K562 (cell line): ENCODE results near the gene RDH8. TPM values are rescaled to one million over a fixed set of nuclear protein-coding genes. Genes with fewer than 3 reads are reported as not detected.

Experiments used
- ATAC-seq: fragments of 200-7000 bp; cut with Tn5 transposase; 3 replicates; pipeline ENCODE4 v1.9.1; 2020; ENCODE audit warnings: moderate library complexity
- BruUV-seq: library from RNA; stranded (reverse); fragments of 400-500 nt; replicated peaks from 2 replicates; lab custom pipeline; 2021; lab: Mats Ljungman, UMichigan
- CTCF ChIA-PET: fragments of 300-600 bp; formaldehyde crosslinking; extraction: SDS; loops from one replicate; lab custom pipeline; 2021; ENCODE audit warnings: low intra/inter-chr PET ratio; lab: Yijun Ruan, JAX
- POLR2A ChIA-PET: fragments of 300-600, 350-650 bp; sonication (Branson Sonifier 250); formaldehyde crosslinking; extraction: SDS; loops from one replicate; lab custom pipeline; 2021; ENCODE audit warnings: antibody characterized with exemption, inconsistent platforms; lab: Yijun Ruan, JAX
- DNase-seq, 4 experiments: peaks; one replicate each; pipeline versions ENCODE4 v3.0.0 to v3.0.0-alpha.2; 2011 to 2018; ENCODE audit warnings: low spot score in 3 of 4, mixed read lengths in 3 of 4; ENCODE audit errors: extremely low read depth in 1 of 4
- FAIRE-seq: peaks from 2 replicates; lab custom pipeline; 2011; peaks lifted over from hg19 to GRCh38; lab: Jason Lieb, UNC
- H2AFZ ChIP-seq: 2 replicates; pipeline ENCODE4 v1.6.0; 2011; ENCODE audit warnings: low read depth, low read length, control low read depth, inconsistent platforms
- H3K27ac ChIP-seq: fragments of 200-600 bp; 3 replicates; pipeline ENCODE4 v1.8.0; 2011; ENCODE audit warnings: low read depth, mild to moderate bottlenecking, control low read depth, inconsistent platforms, low read length, moderate library complexity, mixed read lengths; ENCODE audit errors: extremely low read depth
- H3K27me3 ChIP-seq, 2 experiments: fragments of 300-600 bp in 1 of 2; 2 replicates in 1 of 2; 3 replicates in 1 of 2; pipeline versions ENCODE4 v1.6.0 to v1.8.0; 2011; ENCODE audit warnings: inconsistent platforms in 2 of 2, low read length in 2 of 2, mild to moderate bottlenecking in 1 of 2, mixed read lengths in 1 of 2, moderate library complexity in 1 of 2; ENCODE audit not compliant: control insufficient read depth in 2 of 2, insufficient read depth in 2 of 2
- H3K36me3 ChIP-seq: fragments of 300-600 bp; 3 replicates; pipeline ENCODE4 v1.8.0; 2011; ENCODE audit warnings: mild to moderate bottlenecking, low read length, inconsistent platforms; ENCODE audit not compliant: control insufficient read depth, insufficient read depth
- H3K4me1 ChIP-seq, 2 experiments: fragments of 200-600 bp in 1 of 2; replicated peaks in 1 of 2; 2 replicates in 1 of 2; 3 replicates in 1 of 2; pipeline versions ENCODE4 v1.5.1 to v1.8.0; 2011; ENCODE audit warnings: inconsistent platforms in 2 of 2, low read length in 2 of 2, mild to moderate bottlenecking in 1 of 2, mixed read lengths in 1 of 2, moderate library complexity in 1 of 2; ENCODE audit not compliant: control insufficient read depth in 2 of 2, insufficient read depth in 2 of 2
- H3K4me2 ChIP-seq: 2 replicates; pipeline ENCODE4 v1.6.1; 2011; ENCODE audit warnings: low read length, control low read depth, inconsistent platforms, mixed read lengths; ENCODE audit not compliant: insufficient read depth
- H3K4me3 ChIP-seq: fragments of 200-600 bp; sonication (generic), shearing (Covaris generic); 2 replicates; pipeline ENCODE4 v1.5.1; 2016; ENCODE audit warnings: control low read depth, inconsistent platforms
- H3K79me2 ChIP-seq: fragments of 200-600 bp; 3 replicates; pipeline ENCODE4 v1.8.0; 2011; ENCODE audit warnings: low read length, inconsistent platforms; ENCODE audit not compliant: control insufficient read depth, insufficient read depth
- H3K9ac ChIP-seq, 2 experiments: 2 replicates each; pipeline versions ENCODE4 v1.6.0 to v1.6.1; 2011; ENCODE audit warnings: low read depth in 2 of 2, low read length in 2 of 2, control low read depth in 1 of 2, inconsistent platforms in 1 of 2, mild to moderate bottlenecking in 1 of 2, mixed read lengths in 1 of 2; ENCODE audit not compliant: insufficient read depth in 1 of 2
- H3K9me1 ChIP-seq: one replicate; pipeline ENCODE4 v1.6.0; 2011; ENCODE audit warnings: inconsistent platforms, mild to moderate bottlenecking, low read length, moderate library complexity; ENCODE audit not compliant: control insufficient read depth, insufficient read depth
- H3K9me3 ChIP-seq: replicated peaks from 2 replicates; pipeline ENCODE4 v1.5.1; 2011; ENCODE audit warnings: low read depth, low read length, inconsistent platforms; ENCODE audit not compliant: control insufficient read depth, insufficient read depth
- H4K20me1 ChIP-seq: replicated peaks from 2 replicates; pipeline ENCODE4 v1.6.1; 2011; ENCODE audit warnings: low read length, inconsistent platforms, mixed read lengths; ENCODE audit not compliant: control insufficient read depth, insufficient read depth
- ARID3B ChIP-seq: fragments of 250-450 bp; sonication (Bioruptor Pico); IDR thresholded peaks from 2 replicates; pipeline ENCODE4 v1.4.0; 2020; ENCODE audit warnings: borderline replicate concordance
- GATA2 ChIP-seq: sonication (generic); formaldehyde crosslinking; IDR thresholded peaks from 2 replicates; pipeline ENCODE4 v1.4.0; 2020; ENCODE audit warnings: mild to moderate bottlenecking, missing genetic modification reagents
- KLF10 ChIP-seq: fragments of 250-450 bp; sonication (Bioruptor Pico); IDR thresholded peaks from 2 replicates; pipeline ENCODE4 v1.6.1; 2021; ENCODE audit warnings: matching md5 sums
- L3MBTL2 ChIP-seq: fragments of 450-650 bp; IDR thresholded peaks from 2 replicates; pipeline ENCODE4 v1.6.1; 2016; ENCODE audit warnings: mild to moderate bottlenecking, moderate library complexity
- PCBP1 ChIP-seq: fragments of 200-400 bp; formaldehyde crosslinking; IDR thresholded peaks from 2 replicates; pipeline ENCODE4 v1.6.1; 2018; ENCODE audit warnings: mild to moderate bottlenecking, low read depth, low read length; ENCODE audit not compliant: poor library complexity, severe bottlenecking
- RAD21 ChIP-seq, 2 experiments: fragments of 250-450 bp in 1 of 2; fragments of 450-650 bp in 1 of 2; sonication (Bioruptor Pico) in 1 of 2; formaldehyde crosslinking in 1 of 2; IDR thresholded peaks in 1 of 2; conservative IDR thresholded peaks in 1 of 2; 2 replicates each; pipeline versions ENCODE4 v1.4.0 to v1.8.0; 2020 to 2022; ENCODE audit warnings: mild to moderate bottlenecking in 2 of 2, moderate library complexity in 1 of 2
- RAD51 ChIP-seq: fragments of 450-650 bp; IDR thresholded peaks from 2 replicates; pipeline ENCODE4 v1.7.1; 2016; ENCODE audit warnings: low read depth, mild to moderate bottlenecking, borderline replicate concordance
- RCOR1 ChIP-seq, 2 experiments: IDR thresholded peaks; 2 replicates each; pipeline ENCODE4 v1.6.1; 2012; ENCODE audit warnings: low read depth in 2 of 2, low read length in 2 of 2, borderline replicate concordance in 1 of 2, improper control_type of control experiment in 1 of 2
- SMAD1 ChIP-seq: fragments of 150-350 bp; IDR thresholded peaks from 2 replicates; pipeline ENCODE4 v1.6.1; 2014; ENCODE audit warnings: low read length, low read depth; ENCODE audit not compliant: partially characterized antibody
- SP1 ChIP-seq: sonication (generic); formaldehyde crosslinking; IDR thresholded peaks from 2 replicates; pipeline ENCODE4 v1.8.1; 2022; ENCODE audit warnings: mild to moderate bottlenecking, missing genetic modification reagents
- ZNF212 ChIP-seq: fragments of 450-650 bp; formaldehyde crosslinking; IDR thresholded peaks from 2 replicates; pipeline ENCODE4 v1.4.0; 2020; ENCODE audit warnings: mild to moderate bottlenecking
- ZNF511 ChIP-seq: sonication (generic); formaldehyde crosslinking; IDR thresholded peaks from 2 replicates; pipeline ENCODE4 v1.8.0; 2022; ENCODE audit warnings: mild to moderate bottlenecking, missing genetic modification reagents
- ZNF583 ChIP-seq: fragments of 250-450 bp; sonication (Bioruptor Pico); IDR thresholded peaks from 2 replicates; pipeline ENCODE4 v1.4.0; 2020
- WGBS: fragments of 100-300 bp; shearing (Covaris generic); methylation state at CpG from one replicate; pipeline ENCODE4 v1.1.6; 2016; ENCODE audit warnings: low coverage, mixed read lengths; ENCODE audit not compliant: insufficient coverage; ENCODE audit errors: missing lambda C conversion rate; 5-methylcytosine and 5-hydroxymethylcytosine counted together
- in situ Hi-C: fragments of 300-500 bp; cut with MboI; formaldehyde crosslinking; loops from 4 replicates; pipeline ENCODE4 v1.15.0; 2018; ENCODE audit warnings: inconsistent platforms, mixed read lengths
- intact Hi-C: fragments of 100-400 bp; cut with micrococcal nuclease; formaldehyde crosslinking; loops from 2 replicates; pipeline ENCODE4 v1.14.2; 2022
- polyA plus RNA-seq, 8 experiments: library from polyadenylated mRNA; depleted of rRNA in 4 of 8; stranded (reverse) in 5 of 8; unstranded in 3 of 8; fragments of >200 nt; fragmentation: Nextera tagmentation in 2 of 8; fragmentation: Illumina TruSeq in 1 of 8; extraction: Ambion mirVana in 2 of 8; extraction: Trizol in 1 of 8; gene quantifications; 2 replicates each; pipeline versions ENCODE4 v1.2.1 to v1.2.3, GENCODE V29; 2011 to 2014; ENCODE audit warnings: inconsistent platforms in 1 of 8, missing spikeins in 1 of 8
- total RNA-seq, 7 experiments: library from RNA; depleted of rRNA in 6 of 7; stranded (reverse); fragments of >200 nt in 6 of 7; fragmentation: Illumina TruSeq in 2 of 7; extraction: Trizol in 2 of 7; gene quantifications; 2 replicates each; pipeline versions ENCODE4 v1.2.1 to v1.2.3, GENCODE V29; 2011 to 2021; ENCODE audit warnings: low replicate concordance in 1 of 7
- TF ChIP-seq, protein P1 (sequence below): sonication (generic); formaldehyde crosslinking; IDR thresholded peaks from 2 replicates; pipeline ENCODE4 v1.8.0; 2023; ENCODE audit warnings: mild to moderate bottlenecking, missing genetic modification reagents

The RDH8 gene
- total and polyA plus RNA-seq, 9 of the 15 experiments (the other 6 are each of a cell fraction or from before 2014, with no cell fraction given) = not detected

DNA sequence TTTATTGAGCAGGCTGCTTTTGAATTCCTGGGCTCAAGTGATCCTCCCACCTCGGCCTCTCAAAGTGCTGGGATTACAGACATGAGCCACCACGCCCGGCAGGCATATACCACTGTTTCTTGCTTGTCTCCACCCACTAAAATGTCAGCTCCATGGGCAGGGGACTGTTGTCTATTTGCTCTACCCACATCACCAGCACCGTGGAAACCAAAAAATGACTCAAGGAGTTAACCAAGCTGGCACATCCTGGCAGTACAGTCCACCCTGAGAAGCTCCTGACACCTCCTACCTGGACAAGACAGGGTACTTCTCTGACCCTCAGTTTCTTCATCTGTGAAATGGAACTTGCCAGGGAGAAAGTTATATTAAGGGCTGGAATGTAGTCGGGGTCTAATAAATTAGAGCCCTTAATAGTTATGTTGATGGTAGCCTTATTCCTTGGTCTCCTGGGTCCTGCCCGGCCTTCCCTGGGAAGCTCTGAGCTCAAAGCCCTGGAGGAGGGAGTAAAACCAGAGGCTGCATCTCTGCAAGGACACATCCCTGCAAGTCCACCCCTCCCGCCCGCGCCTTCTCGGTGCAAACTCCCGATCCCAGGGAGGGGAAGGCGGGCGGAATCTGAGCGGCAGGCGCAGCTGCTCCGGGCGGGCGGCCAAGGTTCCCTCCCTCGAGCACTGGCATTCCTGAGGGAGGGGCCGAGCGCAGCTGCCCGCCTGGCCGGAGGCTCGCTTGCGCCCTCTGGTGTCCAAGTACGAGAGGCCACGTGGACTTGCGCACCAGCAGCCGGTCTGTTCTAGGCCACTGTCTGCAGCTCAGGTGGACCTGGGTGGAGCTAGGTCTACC, 14.1 kb downstream of the RDH8 start:
- no peak overlapping the region for H3K9ac ChIP-seq
- H3K4me3 ChIP-seq = no peak overlapping the region
- H3K27me3 ChIP-seq = peaks cover 29 to 40% of the 10 kb centered on the region in 2 experiments
- no peaks in the 10 kb centered on the region for H3K9me1 ChIP-seq
- no peaks in the 10 kb centered on the region for H3K36me3 ChIP-seq
- 3% methylated on average over 26 of the region's 29 CpGs for WGBS
- ATAC-seq (peak; percentile 100), FAIRE-seq (peak; percentile 88), DNase-seq (peak; percentile 94 to 98 (median 96))
- in situ Hi-C loops (loop anchor here (10.0 kb wide), 1 partner anchor 93 kb away; the partner anchor contains the start of gene OLFM2), intact Hi-C loops (loop anchor here (1.0 kb wide), 1 partner anchor 93 kb away; no protein-coding TSS in a partner anchor)
- H3K4me2 ChIP-seq = no peak overlapping the region
- H3K79me2 ChIP-seq = no peaks in the 10 kb centered on the region
- BruUV-seq = no TSS peak
- CTCF ChIA-PET = interaction anchor here (0.7 to 2.8 kb wide), 3 partner anchors 93 to 972 kb away, joined by 3 to 29 read pairs (median 15); no protein-coding TSS in a partner anchor
- no peaks in the 10 kb centered on the region for H3K9me3 ChIP-seq
- POLR2A ChIA-PET = interaction anchor here (0.5 to 1.4 kb wide), 6 partner anchors 34 to 1052 kb away, joined by 3 to 4 read pairs (median 3); partner anchors contain the start of genes OR7D2 and TYK2
- H2AFZ ChIP-seq = peak overlapping the region; percentile 34; the same call in 1 of the 2 replicates
- peaks cover 0 to 8% of the 10 kb centered on the region in 2 experiments; a peak in 2 of 5 replicates for H3K4me1 ChIP-seq
- no peak overlapping the region for H3K27ac ChIP-seq
- H4K20me1 ChIP-seq = peaks cover 2% of the 10 kb centered on the region; the same call in 1 of the 2 replicates
- TF ChIP-seq ZNF511 (CRISPR knock-in tag) = peak; percentile 51; the same call in 1 of the 2 replicates
- TF ChIP-seq RAD51 = peak; percentile 60; the same call in 1 of the 2 replicates
- TF ChIP-seq ARID3B = no peak
- TF ChIP-seq, protein P1, sequence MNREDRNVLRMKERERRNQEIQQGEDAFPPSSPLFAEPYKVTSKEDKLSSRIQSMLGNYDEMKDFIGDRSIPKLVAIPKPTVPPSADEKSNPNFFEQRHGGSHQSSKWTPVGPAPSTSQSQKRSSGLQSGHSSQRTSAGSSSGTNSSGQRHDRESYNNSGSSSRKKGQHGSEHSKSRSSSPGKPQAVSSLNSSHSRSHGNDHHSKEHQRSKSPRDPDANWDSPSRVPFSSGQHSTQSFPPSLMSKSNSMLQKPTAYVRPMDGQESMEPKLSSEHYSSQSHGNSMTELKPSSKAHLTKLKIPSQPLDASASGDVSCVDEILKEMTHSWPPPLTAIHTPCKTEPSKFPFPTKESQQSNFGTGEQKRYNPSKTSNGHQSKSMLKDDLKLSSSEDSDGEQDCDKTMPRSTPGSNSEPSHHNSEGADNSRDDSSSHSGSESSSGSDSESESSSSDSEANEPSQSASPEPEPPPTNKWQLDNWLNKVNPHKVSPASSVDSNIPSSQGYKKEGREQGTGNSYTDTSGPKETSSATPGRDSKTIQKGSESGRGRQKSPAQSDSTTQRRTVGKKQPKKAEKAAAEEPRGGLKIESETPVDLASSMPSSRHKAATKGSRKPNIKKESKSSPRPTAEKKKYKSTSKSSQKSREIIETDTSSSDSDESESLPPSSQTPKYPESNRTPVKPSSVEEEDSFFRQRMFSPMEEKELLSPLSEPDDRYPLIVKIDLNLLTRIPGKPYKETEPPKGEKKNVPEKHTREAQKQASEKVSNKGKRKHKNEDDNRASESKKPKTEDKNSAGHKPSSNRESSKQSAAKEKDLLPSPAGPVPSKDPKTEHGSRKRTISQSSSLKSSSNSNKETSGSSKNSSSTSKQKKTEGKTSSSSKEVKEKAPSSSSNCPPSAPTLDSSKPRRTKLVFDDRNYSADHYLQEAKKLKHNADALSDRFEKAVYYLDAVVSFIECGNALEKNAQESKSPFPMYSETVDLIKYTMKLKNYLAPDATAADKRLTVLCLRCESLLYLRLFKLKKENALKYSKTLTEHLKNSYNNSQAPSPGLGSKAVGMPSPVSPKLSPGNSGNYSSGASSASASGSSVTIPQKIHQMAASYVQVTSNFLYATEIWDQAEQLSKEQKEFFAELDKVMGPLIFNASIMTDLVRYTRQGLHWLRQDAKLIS = peak; percentile 20; the same call in 1 of the 2 replicates
- no peak for TF ChIP-seq ZNF212 (CRISPR knock-in tag)
- no peak for TF ChIP-seq KLF10 (CRISPR knock-in tag)
- TF ChIP-seq PCBP1 = no peak
- peak; percentile 79 for TF ChIP-seq SP1 (CRISPR knock-in tag)
- TF ChIP-seq SMAD1 = no peak
- peak; percentile 84 to 97 for TF ChIP-seq RAD21 (CRISPR knock-in tag; conservative IDR thresholded peaks at IDR 0.05 in 1 of 2, IDR thresholded peaks at IDR 0.05 in 1 of 2)
- peak; percentile 74 for TF ChIP-seq L3MBTL2
- TF ChIP-seq GATA2 (CRISPR knock-in tag) = no peak
- no peak for TF ChIP-seq ZNF583 (CRISPR knock-in tag)
- peak in 1 of 2 experiments; percentile 72; a peak in 3 of 4 replicates for TF ChIP-seq RCOR1 (IDR thresholded peaks at IDR 0.05; ENCODE audit: borderline replicate concordance in 1 of 2, low read depth in 2 of 2, low read length in 2 of 2)
